ENCODE results near the gene RSPH6A.
A peak's percentile ranks its signal among the peaks of the same experiment; 100 is the strongest.

Gene RSPH6A

GRCh38 chr19:45767410-45767880, 47.7 kb downstream of the RSPH6A start (continued):
- TF ChIP-seq ZNF488 (tag by site-specific recombination; IDR thresholded peaks at IDR 0.05): no peak
- TF ChIP-seq REPIN1 (tag by site-specific recombination; IDR thresholded peaks at IDR 0.05; ENCODE audit: low read depth): no peak
- TF ChIP-seq ZNF558 (tag by site-specific recombination; IDR thresholded peaks at IDR 0.05): no peak
- TF ChIP-seq SP2 (tag by site-specific recombination; IDR thresholded peaks at IDR 0.05): peak; percentile 60
- TF ChIP-seq ZNF433 (tag by site-specific recombination; IDR thresholded peaks at IDR 0.05; ENCODE audit: low read depth): no peak
- no peak for TF ChIP-seq ZNF549 (tag by site-specific recombination; IDR thresholded peaks at IDR 0.05)
- TF ChIP-seq ZNF704 (tag by site-specific recombination; IDR thresholded peaks at IDR 0.05): no peak

DNA sequence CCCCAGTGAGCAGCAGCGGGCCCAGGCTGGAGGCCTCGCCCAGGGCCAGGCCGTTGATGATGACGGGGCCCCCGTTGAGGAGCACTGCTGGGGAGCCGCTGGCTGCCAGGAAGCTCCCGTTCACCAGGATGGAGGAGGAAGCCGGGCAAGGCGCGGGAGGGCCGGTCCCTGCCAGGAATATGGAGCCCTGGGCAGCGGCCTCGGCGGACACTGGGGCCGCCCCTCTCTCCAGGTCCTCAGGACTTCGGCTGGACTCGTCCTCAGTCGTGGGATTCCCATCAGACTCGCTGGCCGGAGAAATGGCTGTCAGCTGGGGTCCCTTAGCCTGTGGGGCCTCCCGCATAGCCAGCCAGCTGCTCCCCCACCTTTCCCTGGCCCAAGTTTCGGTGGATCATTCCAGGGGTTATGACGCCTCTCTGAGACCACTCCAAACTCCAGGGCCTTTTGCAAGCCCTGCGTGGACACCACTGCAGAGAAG, 48.2 kb downstream of the RSPH6A start:
- TF ChIP-seq ZIC2 (tag by site-specific recombination; IDR thresholded peaks at IDR 0.05): peak; percentile 56
- TF ChIP-seq ZNF548 (tag by site-specific recombination; IDR thresholded peaks at IDR 0.05): no peak
- TF ChIP-seq GLIS1 (tag by site-specific recombination; IDR thresholded peaks at IDR 0.05): peak; percentile 75
- Histone ChIP-seq H3K36me3 (ENCODE audit: control insufficient read depth in 2 of 2, insufficient read depth in 1 of 2, low read length in 2 of 2) (peaks cover 0 to 7% of the 10 kb centered on the region in 2 experiments; a peak in 2 of 3 replicates), H3K4me3 (ENCODE audit: low read depth, low read length) (peak overlapping the region; percentile 70), H3K27ac (ENCODE audit: extremely low read depth, low read depth, low read length) (peak overlapping the region; percentile 98), H3K9me3 (ENCODE audit: control insufficient read depth, insufficient read depth, low read depth, low read length) (no peaks in the 10 kb centered on the region), H3K4me1 (ENCODE audit: control insufficient read depth, insufficient read depth, low read length) (peaks cover 25% of the 10 kb centered on the region)
- POLR2A ChIA-PET: interaction anchor here (0.6 to 7.2 kb wide), 11 partner anchors 10 to 78 kb away, joined by 3 to 133 read pairs (median 10); partner anchors contain the start of genes FBXO46, QPCTL and SNRPD2
- CTCF ChIA-PET: interaction anchor here (0.7 to 2.8 kb wide), 5 partner anchors 37 to 96 kb away, joined by 3 to 37 read pairs (median 6); partner anchors contain the start of genes QPCTL and SNRPD2

DNA sequence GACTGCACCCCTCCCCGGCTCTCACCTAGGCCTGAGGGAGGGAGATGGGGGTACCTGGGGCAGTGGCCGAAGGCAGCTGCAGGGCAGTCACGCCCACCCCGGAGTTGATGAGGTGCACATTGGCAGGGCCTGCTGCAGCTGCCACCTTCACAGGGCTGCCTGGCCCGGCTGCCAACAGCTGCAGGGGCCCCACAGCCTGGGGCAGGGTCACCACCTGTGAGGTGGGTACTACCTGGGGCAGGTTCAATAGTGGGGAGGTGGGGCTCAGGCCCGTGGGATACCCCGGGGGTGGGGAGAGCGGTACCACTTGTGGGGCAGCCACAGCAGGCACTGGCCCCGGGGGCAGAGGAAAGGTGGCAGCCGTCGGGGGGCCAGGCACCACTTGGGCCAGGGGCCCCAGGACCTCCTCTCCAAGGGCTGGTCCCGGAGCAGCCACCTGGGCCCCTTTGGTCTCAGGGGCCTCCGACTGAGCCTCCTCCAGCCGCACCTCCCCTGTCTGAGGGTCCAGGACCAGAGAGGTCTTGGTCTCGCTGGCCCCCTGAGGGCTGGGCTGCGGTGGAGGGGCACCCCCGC, 48.7 kb downstream of the RSPH6A start:
- ChIA-PET CTCF (interaction anchor here (0.7 to 1.7 kb wide), 2 partner anchors 36 to 49 kb away, joined by 4 to 7 read pairs; no protein-coding TSS in a partner anchor), POLR2A (interaction anchor here (2.4 to 7.2 kb wide), 3 partner anchors 12 to 78 kb away, joined by 10 to 133 read pairs (median 111); partner anchors contain the start of genes QPCTL and SNRPD2)
- Histone ChIP-seq H3K27ac (ENCODE audit: extremely low read depth, low read depth, low read length) (no peak overlapping the region), H3K36me3 (ENCODE audit: control insufficient read depth in 2 of 2, insufficient read depth in 1 of 2, low read length in 2 of 2) (peaks cover 0 to 3% of the 10 kb centered on the region in 2 experiments; a peak in 2 of 3 replicates), H3K9me3 (ENCODE audit: control insufficient read depth, insufficient read depth, low read depth, low read length) (no peaks in the 10 kb centered on the region), H3K4me1 (ENCODE audit: control insufficient read depth, insufficient read depth, low read length) (peaks cover 25% of the 10 kb centered on the region), H3K4me3 (ENCODE audit: low read depth, low read length) (no peak overlapping the region)
- TF ChIP-seq, protein P1, sequence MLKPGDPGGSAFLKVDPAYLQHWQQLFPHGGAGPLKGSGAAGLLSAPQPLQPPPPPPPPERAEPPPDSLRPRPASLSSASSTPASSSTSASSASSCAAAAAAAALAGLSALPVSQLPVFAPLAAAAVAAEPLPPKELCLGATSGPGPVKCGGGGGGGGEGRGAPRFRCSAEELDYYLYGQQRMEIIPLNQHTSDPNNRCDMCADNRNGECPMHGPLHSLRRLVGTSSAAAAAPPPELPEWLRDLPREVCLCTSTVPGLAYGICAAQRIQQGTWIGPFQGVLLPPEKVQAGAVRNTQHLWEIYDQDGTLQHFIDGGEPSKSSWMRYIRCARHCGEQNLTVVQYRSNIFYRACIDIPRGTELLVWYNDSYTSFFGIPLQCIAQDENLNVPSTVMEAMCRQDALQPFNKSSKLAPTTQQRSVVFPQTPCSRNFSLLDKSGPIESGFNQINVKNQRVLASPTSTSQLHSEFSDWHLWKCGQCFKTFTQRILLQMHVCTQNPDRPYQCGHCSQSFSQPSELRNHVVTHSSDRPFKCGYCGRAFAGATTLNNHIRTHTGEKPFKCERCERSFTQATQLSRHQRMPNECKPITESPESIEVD (tag by site-specific recombination; IDR thresholded peaks at IDR 0.05): no peak
- TF ChIP-seq GLIS2 (tag by site-specific recombination; IDR thresholded peaks at IDR 0.05) (peak; percentile 72), ZNF785 (tag by site-specific recombination; IDR thresholded peaks at IDR 0.05) (no peak), ZNF146 (tag by site-specific recombination; IDR thresholded peaks at IDR 0.05) (no peak), TCF7L2 (IDR thresholded peaks at IDR 0.05; ENCODE audit: borderline replicate concordance, low read depth, low read length) (no peak), ZNF837 (tag by site-specific recombination; IDR thresholded peaks at IDR 0.05) (no peak), ZNF221 (tag by site-specific recombination; IDR thresholded peaks at IDR 0.05; ENCODE audit: borderline replicate concordance) (no peak)

All from HEK293 (cell line).